MCF 10A (cell line): Measurements from ENCODE around the gene BRS3. TPM values are rescaled to one million over a fixed set of nuclear protein-coding genes. Genes with fewer than 3 reads are reported as not detected.

ENCODE experiments used
- BruUV-seq: library from RNA; stranded (reverse); fragments of 400-500 nt; replicated peaks from 2 replicates; lab custom pipeline; 2021; lab: Mats Ljungman, UMichigan
- CTCF ChIA-PET: fragments of 300-600 bp; sonication (Branson Sonifier 250); formaldehyde crosslinking; extraction: SDS; loops from one replicate; lab custom pipeline; 2021; ENCODE audit warnings: antibody characterized with exemption, inconsistent platforms; lab: Yijun Ruan, JAX
- POLR2A ChIA-PET: fragments of 300-600, 350-650 bp; sonication (Branson Sonifier 250); formaldehyde crosslinking; extraction: SDS; loops from one replicate; lab custom pipeline; 2020; ENCODE audit warnings: antibody characterized with exemption, inconsistent platforms; lab: Yijun Ruan, JAX
- DNase-seq: peaks from one replicate; pipeline ENCODE4 v3.0.0-alpha.2; 2018; ENCODE audit not compliant: unreplicated experiment
- H3K27ac Mint-ChIP-seq: one replicate; pipeline ENCODE4 v1.8.0; 2022; ENCODE audit warnings: mild to moderate bottlenecking, low read depth, mixed read lengths; ENCODE audit not compliant: unreplicated experiment
- H3K27me3 Mint-ChIP-seq: one replicate; pipeline ENCODE4 v1.8.0; 2022; ENCODE audit warnings: mixed read lengths; ENCODE audit not compliant: insufficient read depth, unreplicated experiment
- H3K36me3 Mint-ChIP-seq: one replicate; pipeline ENCODE4 v1.8.0; 2022; ENCODE audit warnings: mild to moderate bottlenecking, moderate library complexity, mixed read lengths; ENCODE audit not compliant: insufficient read depth, unreplicated experiment
- H3K4me1 Mint-ChIP-seq: one replicate; pipeline ENCODE4 v1.8.0; 2022; ENCODE audit warnings: mixed read lengths; ENCODE audit not compliant: insufficient read depth, unreplicated experiment
- H3K4me3 Mint-ChIP-seq: one replicate; pipeline ENCODE4 v1.8.0; 2022; ENCODE audit warnings: mild to moderate bottlenecking, moderate library complexity, mixed read lengths; ENCODE audit not compliant: unreplicated experiment
- H3K9me3 Mint-ChIP-seq: one replicate; pipeline ENCODE4 v1.8.0; 2022; ENCODE audit warnings: mixed read lengths; ENCODE audit not compliant: unreplicated experiment
- CTCF ChIP-seq: fragments of 200-600 bp; IDR thresholded peaks from one replicate; pipeline ENCODE4 v1.8.0; 2022; ENCODE audit warnings: antibody characterized with exemption, mild to moderate bottlenecking; ENCODE audit not compliant: unreplicated experiment
- intact Hi-C: fragments of 100-400 bp; cut with micrococcal nuclease; formaldehyde crosslinking; loops from 2 replicates; pipeline ENCODE4 v1.14.1; 2022
- total RNA-seq: library from RNA; stranded (reverse); gene quantifications from 2 replicates; pipeline ENCODE4 v1.2.3, GENCODE V29; 2022

BRS3 gene
- total RNA-seq, 1 experiment from 2014 or later = not detected

DNA sequence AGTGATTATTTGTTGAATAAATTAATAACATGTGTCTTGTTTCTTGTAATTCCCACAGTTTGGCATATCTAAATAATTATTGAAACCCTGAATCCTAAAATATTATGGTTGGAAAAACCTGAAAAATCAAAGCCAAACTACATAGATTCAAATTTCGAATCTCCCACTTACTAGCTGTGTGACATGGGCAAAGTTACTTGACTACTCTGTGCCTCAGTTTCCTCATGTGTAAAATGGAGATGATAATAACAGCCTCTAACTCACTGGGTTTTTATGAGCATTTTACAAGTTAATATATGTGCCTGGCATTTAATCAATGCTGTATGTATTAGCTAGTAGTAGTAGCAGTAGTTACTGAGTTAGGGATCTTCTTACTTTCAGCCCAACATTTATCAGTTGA is 34.6 kb upstream of the BRS3 start:
- no peak for TF ChIP-seq CTCF
- ChIA-PET CTCF (interaction anchor here (0.6 kb wide), 1 partner anchor 1074 kb away, joined by 3 read pairs; no protein-coding TSS in a partner anchor), POLR2A (no interaction called here)
- intact Hi-C loops = no loop called here
- no TSS peak for BruUV-seq
- H3K4me3 Mint-ChIP-seq = no peak overlapping the region
- no peak overlapping the region for H3K27ac Mint-ChIP-seq
- no peaks in the 10 kb centered on the region for H3K36me3 Mint-ChIP-seq
- H3K9me3 Mint-ChIP-seq = no peaks in the 10 kb centered on the region
- no peaks in the 10 kb centered on the region for H3K4me1 Mint-ChIP-seq
- DNase-seq = no peak
- H3K27me3 Mint-ChIP-seq = peaks cover 19% of the 10 kb centered on the region

GRCh38 chrX:136453771-136454170 is 34.0 kb upstream of the BRS3 start:
- TF ChIP-seq CTCF = no peak
- ChIA-PET CTCF (interaction anchor here (1.5 kb wide), 1 partner anchor 425 kb away, joined by 5 read pairs; no protein-coding TSS in a partner anchor), POLR2A (no interaction called here)
- intact Hi-C loops = no loop called here
- Mint-ChIP-seq H3K27me3 (peaks cover 19% of the 10 kb centered on the region), H3K4me3 (no peak overlapping the region), H3K36me3 (no peaks in the 10 kb centered on the region), H3K9me3 (no peaks in the 10 kb centered on the region), H3K27ac (no peak overlapping the region), H3K4me1 (no peaks in the 10 kb centered on the region)
- DNase-seq = no peak
- no TSS peak for BruUV-seq

DNA sequence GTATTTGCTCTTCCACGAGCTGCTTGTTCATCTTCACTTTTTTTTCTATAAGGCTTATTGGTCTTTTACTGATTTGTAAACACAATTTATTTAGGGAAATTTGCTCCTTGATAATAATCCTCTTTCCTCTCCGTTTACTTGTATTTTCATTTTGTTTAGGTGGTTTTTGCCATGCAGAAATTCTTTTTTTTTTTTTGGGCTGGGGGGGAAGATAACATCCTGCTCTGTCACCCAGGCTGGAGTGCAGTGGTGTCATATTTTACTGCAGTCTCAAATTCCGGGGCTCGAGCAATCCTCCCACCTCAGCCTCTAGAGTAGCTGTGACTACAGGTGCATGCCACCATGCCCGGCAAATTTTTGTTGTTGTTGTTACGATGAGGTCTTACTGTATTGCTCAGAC is 31.6 kb upstream of the BRS3 start:
- H3K36me3 Mint-ChIP-seq = no peaks in the 10 kb centered on the region
- CTCF ChIA-PET = interaction anchor here (0.7 kb wide), 1 partner anchor 30 kb away, joined by 4 read pairs; no protein-coding TSS in a partner anchor
- no peak for TF ChIP-seq CTCF
- POLR2A ChIA-PET = no interaction called here
- DNase-seq = no peak
- no peaks in the 10 kb centered on the region for H3K9me3 Mint-ChIP-seq
- intact Hi-C loops = no loop called here
- H3K4me3 Mint-ChIP-seq = no peak overlapping the region
- H3K27me3 Mint-ChIP-seq = peaks cover 19% of the 10 kb centered on the region
- H3K4me1 Mint-ChIP-seq = no peaks in the 10 kb centered on the region
- no peak overlapping the region for H3K27ac Mint-ChIP-seq
- BruUV-seq = no TSS peak

DNA sequence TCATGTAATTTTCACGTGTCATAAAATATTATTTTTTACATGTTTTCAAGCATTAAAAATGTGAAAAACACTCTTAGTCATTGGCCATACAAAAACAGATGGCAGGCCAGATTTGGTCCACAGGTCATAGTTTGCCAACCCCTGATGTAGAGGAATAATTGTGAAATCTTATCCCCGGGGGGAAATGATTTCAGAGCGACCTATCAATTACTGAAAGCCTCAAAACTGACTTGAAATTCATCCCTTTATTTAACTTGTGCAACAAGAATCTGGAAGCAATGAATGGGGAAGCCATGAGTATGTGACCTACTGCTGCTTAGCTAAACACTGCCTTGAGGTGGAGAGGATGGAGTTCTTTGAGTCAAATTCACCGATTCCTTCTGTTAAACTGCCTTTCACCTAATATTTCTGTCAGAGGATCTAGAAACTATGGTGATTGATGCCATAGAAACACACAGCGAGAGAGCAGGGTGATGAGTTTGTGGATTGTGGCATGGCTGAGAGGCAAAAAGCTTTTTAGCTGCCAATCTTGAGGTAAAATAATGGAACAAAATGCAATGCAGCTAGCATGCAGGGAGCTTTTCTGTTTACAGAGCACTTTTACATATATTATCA is 30.3 kb upstream of the BRS3 start:
- ChIA-PET CTCF (no interaction called here), POLR2A (no interaction called here)
- Mint-ChIP-seq H3K36me3 (no peaks in the 10 kb centered on the region), H3K4me1 (no peaks in the 10 kb centered on the region), H3K9me3 (no peaks in the 10 kb centered on the region), H3K27me3 (peaks cover 25% of the 10 kb centered on the region), H3K27ac (no peak overlapping the region), H3K4me3 (no peak overlapping the region)
- peak; percentile 30 for DNase-seq
- intact Hi-C loops = no loop called here
- BruUV-seq = no TSS peak
- no peak for TF ChIP-seq CTCF
